SK-N-SH (cell line): ENCODE results near the gene DRC3. TPM values are rescaled to one million over a fixed set of nuclear protein-coding genes. Genes with fewer than 3 reads are reported as not detected.

Source experiments
- CTCF ChIA-PET: fragments of 300-600, 350-600 bp; formaldehyde crosslinking; extraction: SDS; loops from one replicate; lab custom pipeline; 2021; lab: Yijun Ruan, JAX
- POLR2A ChIA-PET: fragments of 350-600 bp; sonication (Branson Sonifier 250); formaldehyde crosslinking; extraction: SDS; loops from one replicate; lab custom pipeline; 2020; ENCODE audit warnings: antibody characterized with exemption, inconsistent platforms; lab: Yijun Ruan, JAX
- DNase-seq: peaks from one replicate; pipeline ENCODE4 v3.0.0; 2012
- H2AFZ ChIP-seq: fragments of 200-600 bp; sonication (generic); 2 replicates; pipeline ENCODE4 v1.8.1; 2016; ENCODE audit warnings: antibody characterized with exemption, mild to moderate bottlenecking, low read depth
- H3F3A ChIP-seq: fragments of 200-600 bp; sonication (generic); replicated peaks from 2 replicates; pipeline ENCODE3; 2016; ENCODE audit warnings: antibody characterized with exemption, mild to moderate bottlenecking; ENCODE audit not compliant: insufficient read depth
- H3K27ac ChIP-seq, 2 experiments: fragments of 200-500 bp in 1 of 2; fragments of 200-600 bp in 1 of 2; sonication (Bioruptor generic) in 1 of 2; sonication (generic), shearing (Covaris generic) in 1 of 2; 2 replicates each; pipeline versions ENCODE4 v1.5.1 to v1.6.1; 2014 to 2016; ENCODE audit warnings: low read depth in 2 of 2, inconsistent platforms in 1 of 2, low read length in 1 of 2, mild to moderate bottlenecking in 1 of 2, mixed read lengths in 1 of 2
- H3K27me3 ChIP-seq: fragments of 200-600 bp; sonication (generic), shearing (Covaris generic); 2 replicates; pipeline ENCODE4 v1.6.1; 2016; ENCODE audit warnings: mixed run types; ENCODE audit not compliant: insufficient read depth
- H3K36me3 ChIP-seq, 2 experiments: fragments of 200-500 bp in 1 of 2; fragments of 200-600 bp in 1 of 2; sonication (Bioruptor generic) in 1 of 2; sonication (generic) in 1 of 2; replicated peaks in 1 of 2; 2 replicates each; pipeline versions ENCODE3 to v1.5.1; 2014 to 2016; ENCODE audit warnings: low read length in 1 of 2, mild to moderate bottlenecking in 1 of 2; ENCODE audit not compliant: insufficient read depth in 2 of 2, control insufficient read depth in 1 of 2
- H3K4me1 ChIP-seq, 2 experiments: fragments of 200-500 bp in 1 of 2; fragments of 200-600 bp in 1 of 2; sonication (Bioruptor generic) in 1 of 2; sonication (generic), shearing (Covaris generic) in 1 of 2; 2 replicates each; pipeline versions ENCODE4 v1.5.1 to v1.6.1; 2014 to 2016; ENCODE audit warnings: low read depth in 1 of 2, low read length in 1 of 2, mixed run types in 1 of 2; ENCODE audit not compliant: insufficient read depth in 2 of 2, control insufficient read depth in 1 of 2
- H3K4me2 ChIP-seq: fragments of 200-600 bp; sonication (generic), shearing (Covaris generic); 2 replicates; pipeline ENCODE4 v1.6.1; 2017; ENCODE audit warnings: mixed run types
- H3K4me3 ChIP-seq, 2 experiments: fragments of 200-500 bp in 1 of 2; fragments of 200-600 bp in 1 of 2; sonication (Bioruptor generic) in 1 of 2; sonication (generic), shearing (Covaris generic) in 1 of 2; 2 replicates each; pipeline versions ENCODE4 v1.5.1 to v1.8.1; 2014 to 2016; ENCODE audit warnings: low read depth in 2 of 2, inconsistent platforms in 1 of 2, low read length in 1 of 2, mild to moderate bottlenecking in 1 of 2, mixed read lengths in 1 of 2, moderate library complexity in 1 of 2
- H3K79me2 ChIP-seq: fragments of 200-600 bp; sonication (generic); 2 replicates; pipeline ENCODE4 v1.8.1; 2017; ENCODE audit warnings: mild to moderate bottlenecking; ENCODE audit not compliant: insufficient read depth
- H3K9ac ChIP-seq: fragments of 200-600 bp; sonication (generic); 2 replicates; pipeline ENCODE4 v1.6.1; 2017; ENCODE audit warnings: mixed run types
- H3K9me2 ChIP-seq: fragments of 200-600 bp; sonication (generic); 2 replicates; pipeline ENCODE4 v1.6.1; 2017; ENCODE audit warnings: mixed run types
- H3K9me3 ChIP-seq: fragments of 200-600 bp; sonication (generic); 2 replicates; pipeline ENCODE4 v1.6.1; 2017; ENCODE audit warnings: mixed run types, mild to moderate bottlenecking, moderate library complexity
- H4K20me1 ChIP-seq: fragments of 200-600 bp; sonication (generic); 2 replicates; pipeline ENCODE4 v1.6.1; 2017; ENCODE audit warnings: mild to moderate bottlenecking, mixed run types; ENCODE audit not compliant: insufficient read depth
- EZH2phosphoT487 ChIP-seq: fragments of 200-600 bp; sonication (generic); IDR thresholded peaks from 2 replicates; pipeline ENCODE4 v1.6.1; 2017; ENCODE audit warnings: low read depth, mixed run types, mild to moderate bottlenecking, antibody characterized with exemption, moderate library complexity, borderline replicate concordance
- FOSL2 ChIP-seq: IDR thresholded peaks from 2 replicates; pipeline ENCODE4 v1.4.0; 2012; ENCODE audit warnings: low read depth, mild to moderate bottlenecking, moderate library complexity, borderline replicate concordance
- FOXJ3 ChIP-seq: sonication (generic); formaldehyde crosslinking; IDR thresholded peaks from 2 replicates; pipeline ENCODE4 v1.5.1; 2020; ENCODE audit warnings: mild to moderate bottlenecking, missing genetic modification reagents
- FOXM1 ChIP-seq: IDR thresholded peaks from 2 replicates; pipeline ENCODE4 v1.4.0; 2012; ENCODE audit warnings: low read depth, mild to moderate bottlenecking
- RCOR1 ChIP-seq: fragments of 150-350 bp; IDR thresholded peaks from 2 replicates; pipeline ENCODE4 v1.6.1; 2017; ENCODE audit warnings: antibody characterized with exemption, low read length
- TEAD4 ChIP-seq: IDR thresholded peaks from 2 replicates; pipeline ENCODE4 v1.4.0; 2012; ENCODE audit warnings: mild to moderate bottlenecking, borderline replicate concordance; ENCODE audit not compliant: insufficient read depth
- WGBS: methylation state at CpG from one replicate; pipeline ENCODE4 v1.1.6; 2017; ENCODE audit warnings: low lambda C conversion rate; 5-methylcytosine and 5-hydroxymethylcytosine counted together
- polyA plus RNA-seq, 3 experiments: library from polyadenylated mRNA; depleted of rRNA; stranded (reverse); fragments of >200 nt; gene quantifications; 2 replicates each; pipeline ENCODE4 v1.2.3, GENCODE V29; 2012
- TF ChIP-seq, protein P1 (sequence below): IDR thresholded peaks from 2 replicates; pipeline ENCODE4; 2012
- TF ChIP-seq, protein P2 (sequence below): IDR thresholded peaks from 2 replicates; pipeline ENCODE4 v1.6.1; 2012; ENCODE audit warnings: mild to moderate bottlenecking, low read depth, low read length, moderate library complexity
- TF ChIP-seq, protein P3 (sequence below): IDR thresholded peaks from 2 replicates; pipeline ENCODE4 v1.4.0; 2012; ENCODE audit warnings: low read depth

DRC3 gene
- polyA plus RNA-seq, 1 of the 3 experiments (the other 2 are of a cell fraction), result 3.6 TPM

DNA sequence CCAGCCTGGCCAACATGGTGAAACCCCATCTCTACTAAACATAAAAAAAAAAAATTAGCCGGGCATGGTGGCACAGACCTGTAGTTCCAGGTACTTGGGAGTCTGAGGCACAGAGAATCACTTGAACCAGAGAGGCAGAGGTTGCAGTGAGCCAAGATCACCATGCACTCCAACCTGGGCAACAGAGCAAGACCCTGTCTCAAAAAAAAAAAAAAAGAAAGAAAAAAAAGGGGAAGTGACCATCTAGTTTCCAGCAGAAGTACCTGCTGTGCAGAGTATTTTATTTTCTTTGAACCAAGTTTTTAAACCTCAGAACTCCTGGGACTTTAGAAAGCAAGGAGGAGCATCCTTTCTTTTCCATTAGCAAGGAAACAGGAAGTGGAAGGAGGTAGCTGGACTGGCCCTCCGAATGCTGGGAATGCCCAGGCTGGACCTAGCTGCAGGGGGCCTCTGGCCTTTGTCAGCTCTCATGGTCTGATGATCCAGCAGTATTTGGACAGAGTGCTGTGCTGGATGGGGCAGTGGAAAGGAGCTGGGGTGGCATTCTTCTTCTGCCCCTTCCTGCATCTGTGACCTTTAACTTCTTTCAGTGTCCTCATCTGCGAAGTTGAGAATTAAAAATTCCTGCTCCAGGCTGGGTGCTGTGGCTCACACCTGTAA lies 73.2 kb downstream of the DRC3 start:
- CTCF ChIA-PET, result no interaction called here
- TF ChIP-seq FOXJ3 (CRISPR knock-in tag), result no peak
- TF ChIP-seq, protein P1, sequence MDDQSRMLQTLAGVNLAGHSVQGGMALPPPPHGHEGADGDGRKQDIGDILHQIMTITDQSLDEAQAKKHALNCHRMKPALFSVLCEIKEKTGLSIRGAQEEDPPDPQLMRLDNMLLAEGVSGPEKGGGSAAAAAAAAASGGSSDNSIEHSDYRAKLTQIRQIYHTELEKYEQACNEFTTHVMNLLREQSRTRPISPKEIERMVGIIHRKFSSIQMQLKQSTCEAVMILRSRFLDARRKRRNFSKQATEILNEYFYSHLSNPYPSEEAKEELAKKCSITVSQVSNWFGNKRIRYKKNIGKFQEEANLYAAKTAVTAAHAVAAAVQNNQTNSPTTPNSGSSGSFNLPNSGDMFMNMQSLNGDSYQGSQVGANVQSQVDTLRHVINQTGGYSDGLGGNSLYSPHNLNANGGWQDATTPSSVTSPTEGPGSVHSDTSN, result no peak

DNA sequence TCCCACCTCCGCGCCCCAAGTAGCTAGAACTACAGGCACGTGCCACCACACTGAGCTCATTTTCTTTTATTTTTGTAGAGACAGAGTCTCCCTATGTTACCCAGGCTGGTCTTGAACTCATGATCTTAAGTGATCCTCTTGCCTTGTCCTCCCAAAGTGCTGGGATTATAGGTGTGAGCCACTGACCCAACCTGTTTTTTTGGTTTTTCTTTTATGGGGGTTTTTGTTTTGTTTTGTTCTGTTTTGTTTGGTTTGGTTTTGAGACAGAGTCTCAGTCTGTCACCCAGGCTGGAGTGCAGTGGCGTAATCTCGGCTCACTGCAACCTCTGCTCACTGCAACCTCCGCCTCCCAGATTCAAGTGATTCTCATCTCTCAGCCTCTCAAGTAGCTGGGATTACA lies 82.9 kb downstream of the DRC3 start:
- H3F3A ChIP-seq, result no peaks in the 10 kb centered on the region
- no peaks in the 10 kb centered on the region for H3K4me1 ChIP-seq
- no peaks in the 10 kb centered on the region for H3K27me3 ChIP-seq
- H3K4me2 ChIP-seq, result no peak overlapping the region
- no peak overlapping the region for H3K27ac ChIP-seq
- no peaks in the 10 kb centered on the region for H3K9me2 ChIP-seq
- H3K79me2 ChIP-seq, result no peaks in the 10 kb centered on the region
- CTCF ChIA-PET, result no interaction called here
- POLR2A ChIA-PET, result no interaction called here
- no peak for TF ChIP-seq RCOR1
- no peak for TF ChIP-seq FOXM1
- TF ChIP-seq EZH2phosphoT487, result no peak
- TF ChIP-seq FOSL2, result no peak
- TF ChIP-seq, protein P2, sequence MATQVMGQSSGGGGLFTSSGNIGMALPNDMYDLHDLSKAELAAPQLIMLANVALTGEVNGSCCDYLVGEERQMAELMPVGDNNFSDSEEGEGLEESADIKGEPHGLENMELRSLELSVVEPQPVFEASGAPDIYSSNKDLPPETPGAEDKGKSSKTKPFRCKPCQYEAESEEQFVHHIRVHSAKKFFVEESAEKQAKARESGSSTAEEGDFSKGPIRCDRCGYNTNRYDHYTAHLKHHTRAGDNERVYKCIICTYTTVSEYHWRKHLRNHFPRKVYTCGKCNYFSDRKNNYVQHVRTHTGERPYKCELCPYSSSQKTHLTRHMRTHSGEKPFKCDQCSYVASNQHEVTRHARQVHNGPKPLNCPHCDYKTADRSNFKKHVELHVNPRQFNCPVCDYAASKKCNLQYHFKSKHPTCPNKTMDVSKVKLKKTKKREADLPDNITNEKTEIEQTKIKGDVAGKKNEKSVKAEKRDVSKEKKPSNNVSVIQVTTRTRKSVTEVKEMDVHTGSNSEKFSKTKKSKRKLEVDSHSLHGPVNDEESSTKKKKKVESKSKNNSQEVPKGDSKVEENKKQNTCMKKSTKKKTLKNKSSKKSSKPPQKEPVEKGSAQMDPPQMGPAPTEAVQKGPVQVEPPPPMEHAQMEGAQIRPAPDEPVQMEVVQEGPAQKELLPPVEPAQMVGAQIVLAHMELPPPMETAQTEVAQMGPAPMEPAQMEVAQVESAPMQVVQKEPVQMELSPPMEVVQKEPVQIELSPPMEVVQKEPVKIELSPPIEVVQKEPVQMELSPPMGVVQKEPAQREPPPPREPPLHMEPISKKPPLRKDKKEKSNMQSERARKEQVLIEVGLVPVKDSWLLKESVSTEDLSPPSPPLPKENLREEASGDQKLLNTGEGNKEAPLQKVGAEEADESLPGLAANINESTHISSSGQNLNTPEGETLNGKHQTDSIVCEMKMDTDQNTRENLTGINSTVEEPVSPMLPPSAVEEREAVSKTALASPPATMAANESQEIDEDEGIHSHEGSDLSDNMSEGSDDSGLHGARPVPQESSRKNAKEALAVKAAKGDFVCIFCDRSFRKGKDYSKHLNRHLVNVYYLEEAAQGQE, result no peak
- TF ChIP-seq, protein P3, sequence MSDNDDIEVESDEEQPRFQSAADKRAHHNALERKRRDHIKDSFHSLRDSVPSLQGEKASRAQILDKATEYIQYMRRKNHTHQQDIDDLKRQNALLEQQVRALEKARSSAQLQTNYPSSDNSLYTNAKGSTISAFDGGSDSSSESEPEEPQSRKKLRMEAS, result no peak
- no peak for TF ChIP-seq TEAD4
- TF ChIP-seq, all 33 proteins: peak for 0
- no peak overlapping the region for H2AFZ ChIP-seq
- H4K20me1 ChIP-seq, result no peaks in the 10 kb centered on the region
- peaks cover 23 to 36% of the 10 kb centered on the region in 2 experiments for H3K36me3 ChIP-seq
- DNase-seq, result no peak
- no peak overlapping the region for H3K9ac ChIP-seq
- H3K9me3 ChIP-seq, result no peaks in the 10 kb centered on the region
- 98% methylated on average over 6 of the region's 6 CpGs for WGBS
- H3K4me3 ChIP-seq, result no peak overlapping the region

More for the DNA sequence above, 73.2 kb downstream of the DRC3 start:
- Histone ChIP-seq H3K9ac (no peak overlapping the region), H3K27me3 (no peaks in the 10 kb centered on the region), H3K79me2 (peaks cover 24% of the 10 kb centered on the region), H3K9me3 (no peaks in the 10 kb centered on the region), H3F3A (no peaks in the 10 kb centered on the region), H3K27ac (no peak overlapping the region), H2AFZ (no peak overlapping the region), H3K4me1 (peaks cover 0 to 11% of the 10 kb centered on the region in 2 experiments; a peak in 2 of 4 replicates), H3K9me2 (no peaks in the 10 kb centered on the region), H3K36me3 (peaks cover 4 to 7% of the 10 kb centered on the region in 2 experiments), H3K4me3 (no peak overlapping the region), H3K4me2 (no peak overlapping the region), H4K20me1 (peaks cover 5% of the 10 kb centered on the region; the same call in 1 of the 2 replicates)
- 83% methylated on average over 3 of the region's 3 CpGs for WGBS
- no peak for DNase-seq
- POLR2A ChIA-PET, result no interaction called here
